ENCODE measurements around the gene PDE1C.

Gene PDE1C

DNA sequence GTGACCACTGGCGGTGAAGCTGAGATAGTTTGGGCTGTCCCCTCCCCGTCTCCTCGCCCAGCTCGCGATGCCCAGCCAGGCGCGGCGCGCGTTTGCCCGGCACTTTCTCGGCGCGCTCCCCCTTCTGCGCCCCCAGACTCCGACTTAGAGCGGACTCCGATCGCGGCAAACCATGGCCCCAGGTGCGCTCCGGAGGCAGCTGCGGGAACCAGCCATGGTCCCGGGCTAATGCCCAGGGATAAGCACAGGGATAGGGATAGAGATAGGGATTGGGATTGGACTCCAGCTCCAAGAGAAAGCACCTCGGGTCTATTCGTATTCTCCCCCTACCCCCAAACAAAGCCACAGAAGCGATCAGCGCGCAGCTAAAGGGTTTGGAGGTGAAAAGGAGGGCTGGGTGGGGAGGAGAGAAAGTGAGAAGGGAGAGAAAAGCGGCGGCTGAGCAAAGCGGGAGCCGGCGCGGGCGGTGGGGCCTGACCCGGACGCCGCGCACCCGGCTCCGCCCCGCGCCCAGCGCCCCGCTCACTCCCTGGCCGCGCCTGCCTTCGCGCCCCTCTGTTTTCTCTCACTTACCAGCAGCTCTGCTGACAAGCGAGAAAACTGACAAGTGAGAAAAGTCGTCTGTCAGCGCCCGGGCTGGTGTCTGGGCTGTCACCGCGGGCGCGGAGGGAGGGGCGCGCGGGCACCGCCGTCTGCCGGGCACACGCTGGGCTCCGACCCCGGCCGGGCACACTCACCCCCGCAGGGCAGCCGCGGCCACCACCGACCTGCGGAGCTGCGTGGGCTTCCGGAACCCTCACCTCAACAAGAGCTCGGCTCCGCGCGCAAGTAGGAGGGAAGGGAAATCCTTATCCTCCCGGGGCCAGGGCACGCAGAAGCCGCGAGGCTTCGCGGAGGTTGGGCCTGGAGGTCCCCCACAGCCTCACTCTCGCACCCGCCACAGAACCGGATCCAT lies at the start of gene PDE1C:
PDE1C (minus strand) TSS at position 2 of the 955 bp plus-strand sequence.
- no peaks in the 10 kb centered on the region for H3K36me3 ChIP-seq (ENCODE audit: control insufficient read depth in 1 of 2, insufficient read depth in 2 of 2, low read length in 2 of 2)
- H3K27ac ChIP-seq (ENCODE audit: low read length) = no peak within 1 kb of the TSS
- peak within 1 kb of the TSS; percentile 49 to 77 for H3K4me3 ChIP-seq (ENCODE audit: low read depth in 1 of 2, low read length in 2 of 2)
- peaks cover 5% of the 10 kb centered on the region for H3K27me3 ChIP-seq (ENCODE audit: low read depth, low read length)
- no peaks in the 10 kb centered on the region for H3K9me3 ChIP-seq (ENCODE audit: control insufficient read depth in 1 of 2, low read length in 2 of 2)
- peaks cover 0 to 13% of the 10 kb centered on the region in 2 donors for H3K4me1 ChIP-seq (ENCODE audit: control insufficient read depth in 1 of 2, insufficient read depth in 2 of 2, low read length in 2 of 2)

DNA sequence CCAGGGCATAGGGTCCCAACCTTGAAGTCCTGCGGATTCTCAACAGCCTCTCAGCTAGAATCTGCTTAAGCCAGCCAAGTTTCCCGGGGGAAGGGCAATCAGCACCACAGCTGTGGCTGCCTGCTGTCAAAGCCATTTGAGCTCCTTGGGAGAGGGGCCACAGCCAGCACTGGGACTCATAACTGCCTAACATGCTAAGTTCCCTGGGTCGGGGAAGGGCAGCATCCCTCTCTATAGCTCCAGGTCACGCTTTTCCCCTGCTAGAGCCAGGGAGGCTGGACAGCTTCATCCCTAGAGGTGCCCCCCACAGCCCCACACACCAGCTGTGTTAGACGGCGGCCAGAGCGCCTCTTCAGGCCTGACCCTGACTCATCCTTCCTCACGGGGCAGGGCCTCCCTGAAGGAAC lies 49.6 kb upstream of the PDE1C start:
- H3K9me3 ChIP-seq (ENCODE audit: control insufficient read depth in 1 of 2, low read length in 2 of 2) = peaks cover 0 to 5% of the 10 kb centered on the region in 2 donors
- no peak overlapping the region for H3K4me3 ChIP-seq (ENCODE audit: low read depth in 1 of 2, low read length in 2 of 2)
- H3K36me3 ChIP-seq (ENCODE audit: control insufficient read depth in 1 of 2, insufficient read depth in 2 of 2, low read length in 2 of 2) = no peaks in the 10 kb centered on the region
- H3K27ac ChIP-seq (ENCODE audit: low read length) = no peak overlapping the region
- no peaks in the 10 kb centered on the region for H3K27me3 ChIP-seq (ENCODE audit: low read depth, low read length)
- H3K4me1 ChIP-seq (ENCODE audit: control insufficient read depth in 1 of 2, insufficient read depth in 2 of 2, low read length in 2 of 2) = no peaks in the 10 kb centered on the region

DNA sequence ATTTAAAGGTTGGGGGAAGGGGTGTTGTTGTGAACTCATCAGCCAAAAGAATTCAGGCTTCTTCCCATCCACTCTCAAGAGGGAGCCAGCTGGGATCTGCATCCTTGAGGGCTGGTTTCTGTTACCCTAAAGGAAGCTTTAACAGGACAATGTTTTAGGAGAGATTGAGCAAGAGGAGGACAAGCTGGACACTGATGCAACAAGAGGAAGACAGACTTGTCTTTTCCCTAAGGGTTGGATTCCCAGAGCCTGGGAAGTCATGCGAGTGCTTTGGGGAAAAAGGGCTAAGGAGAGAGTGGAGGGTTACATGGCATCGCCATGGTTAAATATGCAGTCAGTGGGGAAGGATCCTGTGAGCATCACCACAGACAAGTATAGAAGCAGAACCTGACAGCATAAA lies 47.6 kb upstream of the PDE1C start:
- no peak overlapping the region for H3K4me3 ChIP-seq (ENCODE audit: low read depth in 1 of 2, low read length in 2 of 2)
- no peaks in the 10 kb centered on the region for H3K36me3 ChIP-seq (ENCODE audit: control insufficient read depth in 1 of 2, insufficient read depth in 2 of 2, low read length in 2 of 2)
- H3K9me3 ChIP-seq (ENCODE audit: control insufficient read depth in 1 of 2, low read length in 2 of 2) = peaks cover 0 to 7% of the 10 kb centered on the region in 2 donors
- H3K27ac ChIP-seq (ENCODE audit: low read length) = no peak overlapping the region
- H3K27me3 ChIP-seq (ENCODE audit: low read depth, low read length) = no peaks in the 10 kb centered on the region
- H3K4me1 ChIP-seq (ENCODE audit: control insufficient read depth in 1 of 2, insufficient read depth in 2 of 2, low read length in 2 of 2) = no peaks in the 10 kb centered on the region

DNA sequence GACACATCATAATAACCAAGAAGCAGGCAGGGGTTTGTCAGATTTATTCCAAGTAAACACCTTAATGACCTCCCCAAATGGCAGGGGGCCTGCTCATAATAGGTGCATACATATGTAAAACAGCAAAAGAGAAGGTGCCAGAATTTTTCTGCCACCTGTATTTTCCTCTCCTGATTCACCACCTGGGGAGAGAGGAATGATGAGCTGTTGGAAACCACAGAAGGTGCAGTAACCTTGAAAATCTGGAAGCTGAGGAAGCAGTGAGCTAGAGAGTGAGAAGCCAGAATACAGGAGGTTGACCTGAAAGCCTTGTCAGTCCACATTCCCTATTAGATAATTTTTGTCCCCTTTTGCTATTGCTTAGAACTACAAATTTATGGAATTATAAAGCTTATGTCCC lies 46.2 kb upstream of the PDE1C start:
- Histone ChIP-seq H3K36me3 (ENCODE audit: control insufficient read depth in 1 of 2, insufficient read depth in 2 of 2, low read length in 2 of 2) (no peaks in the 10 kb centered on the region), H3K4me1 (ENCODE audit: control insufficient read depth in 1 of 2, insufficient read depth in 2 of 2, low read length in 2 of 2) (no peaks in the 10 kb centered on the region), H3K4me3 (ENCODE audit: low read depth in 1 of 2, low read length in 2 of 2) (no peak overlapping the region), H3K27ac (ENCODE audit: low read length) (no peak overlapping the region), H3K9me3 (ENCODE audit: control insufficient read depth in 1 of 2, low read length in 2 of 2) (peaks cover 4 to 12% of the 10 kb centered on the region in 2 donors), H3K27me3 (ENCODE audit: low read depth, low read length) (no peaks in the 10 kb centered on the region)

DNA sequence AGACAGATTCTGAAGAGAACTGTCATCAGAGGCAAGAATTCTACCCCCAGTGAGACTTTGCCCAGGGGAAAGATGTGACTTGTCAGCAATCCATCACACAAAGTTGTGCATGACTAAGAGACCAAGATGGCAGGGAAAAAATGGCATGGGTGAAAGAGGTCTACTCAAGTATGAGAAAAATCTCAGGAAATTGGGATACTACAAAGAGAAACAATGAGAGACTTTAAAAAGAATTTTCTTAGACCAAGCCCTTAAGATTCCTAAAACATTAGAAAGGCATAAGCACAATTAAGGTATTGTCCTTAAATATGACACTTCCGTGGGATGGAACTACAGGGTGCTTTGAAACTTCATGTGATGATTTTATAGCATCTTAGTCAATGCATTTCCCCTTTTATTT lies 45.6 kb upstream of the PDE1C start:
- no peaks in the 10 kb centered on the region for H3K36me3 ChIP-seq (ENCODE audit: control insufficient read depth in 1 of 2, insufficient read depth in 2 of 2, low read length in 2 of 2)
- no peaks in the 10 kb centered on the region for H3K4me1 ChIP-seq (ENCODE audit: control insufficient read depth in 1 of 2, insufficient read depth in 2 of 2, low read length in 2 of 2)
- H3K27me3 ChIP-seq (ENCODE audit: low read depth, low read length) = no peaks in the 10 kb centered on the region
- H3K27ac ChIP-seq (ENCODE audit: low read length) = no peak overlapping the region
- H3K9me3 ChIP-seq (ENCODE audit: control insufficient read depth in 1 of 2, low read length in 2 of 2) = peaks cover 10 to 14% of the 10 kb centered on the region in 2 donors
- H3K4me3 ChIP-seq (ENCODE audit: low read depth in 1 of 2, low read length in 2 of 2) = no peak overlapping the region

DNA sequence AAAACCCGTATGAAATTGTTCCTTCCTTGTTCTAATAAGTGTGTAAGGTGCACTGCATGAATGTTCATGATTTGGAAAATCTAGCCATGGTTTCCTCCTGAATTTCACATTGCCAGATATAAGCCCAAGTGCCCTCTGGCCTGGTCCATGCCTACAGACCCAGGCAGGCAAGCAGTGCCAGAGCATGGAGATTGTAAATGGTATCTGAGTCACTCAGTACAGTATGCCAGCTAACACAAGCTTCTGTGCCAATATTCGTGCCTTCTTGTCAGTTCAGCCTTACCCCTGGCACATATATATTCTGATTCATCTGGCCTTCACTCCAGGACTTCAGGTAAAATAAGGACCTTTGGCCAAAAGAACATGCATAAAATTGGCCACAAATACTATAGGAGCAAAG lies 38.4 kb upstream of the PDE1C start:
- Histone ChIP-seq H3K4me1 (ENCODE audit: control insufficient read depth in 1 of 2, insufficient read depth in 2 of 2, low read length in 2 of 2) (no peaks in the 10 kb centered on the region), H3K9me3 (ENCODE audit: control insufficient read depth in 1 of 2, low read length in 2 of 2) (peaks cover 12 to 13% of the 10 kb centered on the region in 2 donors), H3K4me3 (ENCODE audit: low read depth in 1 of 2, low read length in 2 of 2) (no peak overlapping the region), H3K27ac (ENCODE audit: low read length) (no peak overlapping the region), H3K27me3 (ENCODE audit: low read depth, low read length) (no peaks in the 10 kb centered on the region), H3K36me3 (ENCODE audit: control insufficient read depth in 1 of 2, insufficient read depth in 2 of 2, low read length in 2 of 2) (no peaks in the 10 kb centered on the region)

DNA sequence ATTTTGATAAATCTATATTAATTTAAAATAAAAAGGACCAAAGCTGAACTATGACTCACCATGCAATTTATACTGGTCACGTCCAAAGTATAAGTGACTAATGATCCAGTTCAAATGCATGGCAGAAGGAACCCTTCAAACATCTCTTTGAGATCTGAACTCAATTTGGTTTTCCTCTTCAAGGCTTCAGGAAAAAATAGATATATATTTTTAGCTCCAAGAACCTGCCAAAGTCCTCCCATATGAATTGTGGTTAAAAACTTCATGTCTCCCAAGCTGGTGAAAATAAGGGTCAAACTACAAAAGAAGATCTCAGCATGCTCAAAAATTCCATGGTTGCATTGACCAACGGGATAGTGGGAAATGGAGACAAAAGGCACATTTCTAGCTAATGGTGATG lies 34.6 kb upstream of the PDE1C start:
- no peaks in the 10 kb centered on the region for H3K9me3 ChIP-seq (ENCODE audit: control insufficient read depth in 1 of 2, low read length in 2 of 2)

DNA sequence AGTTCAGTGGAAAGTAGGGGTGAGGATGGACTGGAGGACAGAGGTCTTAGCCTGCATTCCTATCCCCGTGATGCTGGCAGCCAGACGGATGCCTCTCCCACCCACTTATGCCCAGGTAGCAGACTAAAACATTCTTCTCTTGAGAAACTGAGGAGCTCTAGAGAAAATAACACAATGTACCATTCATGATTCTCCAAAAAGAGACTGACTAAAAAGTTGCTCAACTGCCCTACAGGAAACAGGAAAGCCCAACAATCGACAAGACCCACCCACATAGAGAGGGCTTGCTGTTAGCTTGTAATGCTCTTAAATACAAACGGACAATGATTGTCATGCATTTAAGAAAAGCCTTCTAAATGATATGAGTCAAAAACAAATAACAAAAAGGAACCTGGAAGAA lies 33.2 kb upstream of the PDE1C start:
- H3K4me1 ChIP-seq (ENCODE audit: control insufficient read depth in 1 of 2, insufficient read depth in 2 of 2, low read length in 2 of 2) = no peaks in the 10 kb centered on the region
- H3K27me3 ChIP-seq (ENCODE audit: low read depth, low read length) = no peaks in the 10 kb centered on the region
- no peaks in the 10 kb centered on the region for H3K9me3 ChIP-seq (ENCODE audit: control insufficient read depth in 1 of 2, low read length in 2 of 2)
- no peaks in the 10 kb centered on the region for H3K36me3 ChIP-seq (ENCODE audit: control insufficient read depth in 1 of 2, insufficient read depth in 2 of 2, low read length in 2 of 2)
- no peak overlapping the region for H3K27ac ChIP-seq (ENCODE audit: low read length)
- H3K4me3 ChIP-seq (ENCODE audit: low read depth in 1 of 2, low read length in 2 of 2) = no peak overlapping the region

More for the DNA sequence above, 34.6 kb upstream of the PDE1C start:
- H3K4me1 ChIP-seq (ENCODE audit: control insufficient read depth in 1 of 2, insufficient read depth in 2 of 2, low read length in 2 of 2) = no peaks in the 10 kb centered on the region
- H3K36me3 ChIP-seq (ENCODE audit: control insufficient read depth in 1 of 2, insufficient read depth in 2 of 2, low read length in 2 of 2) = no peaks in the 10 kb centered on the region
- H3K27ac ChIP-seq (ENCODE audit: low read length) = no peak overlapping the region
- no peaks in the 10 kb centered on the region for H3K27me3 ChIP-seq (ENCODE audit: low read depth, low read length)
- no peak overlapping the region for H3K4me3 ChIP-seq (ENCODE audit: low read depth in 1 of 2, low read length in 2 of 2)

DNA sequence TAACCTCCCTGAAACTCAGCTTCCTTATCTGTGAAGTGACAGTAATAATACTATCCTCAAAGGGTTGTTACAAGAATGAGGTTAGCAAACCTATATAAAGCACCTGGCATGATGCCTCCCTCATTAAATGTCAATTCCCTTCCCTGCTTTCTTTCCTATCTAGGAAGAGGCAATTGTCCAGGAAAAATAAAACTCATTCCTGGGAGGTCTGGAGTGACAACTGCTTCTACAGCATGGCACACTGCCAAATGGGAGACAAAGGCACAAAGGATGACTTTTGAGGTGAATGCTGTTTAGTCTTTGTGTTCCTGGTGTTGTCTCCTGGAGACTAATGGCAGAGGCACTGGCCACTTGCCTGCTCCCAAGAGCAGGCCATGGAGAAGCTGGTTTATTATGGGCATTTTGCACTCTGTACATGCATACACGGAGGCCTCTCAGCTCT lies 32.2 kb upstream of the PDE1C start:
- H3K9me3 ChIP-seq (ENCODE audit: control insufficient read depth in 1 of 2, low read length in 2 of 2) = no peaks in the 10 kb centered on the region
- no peaks in the 10 kb centered on the region for H3K27me3 ChIP-seq (ENCODE audit: low read depth, low read length)
- H3K36me3 ChIP-seq (ENCODE audit: control insufficient read depth in 1 of 2, insufficient read depth in 2 of 2, low read length in 2 of 2) = no peaks in the 10 kb centered on the region
- no peak overlapping the region for H3K4me3 ChIP-seq (ENCODE audit: low read depth in 1 of 2, low read length in 2 of 2)
- no peak overlapping the region for H3K27ac ChIP-seq (ENCODE audit: low read length)
- H3K4me1 ChIP-seq (ENCODE audit: control insufficient read depth in 1 of 2, insufficient read depth in 2 of 2, low read length in 2 of 2) = no peaks in the 10 kb centered on the region

DNA sequence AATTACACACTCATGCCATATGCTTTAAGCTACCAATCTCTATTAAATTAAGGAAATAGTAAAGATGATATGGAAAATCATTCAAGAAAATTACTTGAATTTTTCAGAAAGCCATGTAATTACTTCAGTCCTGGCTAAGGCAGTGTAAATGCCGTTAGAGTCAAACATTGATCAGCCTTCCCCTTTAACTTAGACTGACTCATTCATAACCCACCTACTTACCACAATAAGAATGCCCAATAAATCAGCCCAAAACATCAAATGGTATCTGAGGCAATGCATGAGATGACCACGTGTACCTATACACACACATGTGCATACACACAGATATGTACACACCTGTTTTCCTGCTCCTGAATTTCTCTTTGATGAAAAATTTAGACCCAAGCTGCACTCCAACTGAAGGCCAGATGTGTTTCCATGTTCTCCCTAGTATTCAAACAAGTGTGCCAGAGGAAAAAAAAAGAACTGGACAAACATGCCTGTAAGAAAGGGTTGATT lies 30.2 kb upstream of the PDE1C start:
- H3K27ac ChIP-seq (ENCODE audit: low read length) = no peak overlapping the region
- no peaks in the 10 kb centered on the region for H3K36me3 ChIP-seq (ENCODE audit: control insufficient read depth in 1 of 2, insufficient read depth in 2 of 2, low read length in 2 of 2)
- no peaks in the 10 kb centered on the region for H3K4me1 ChIP-seq (ENCODE audit: control insufficient read depth in 1 of 2, insufficient read depth in 2 of 2, low read length in 2 of 2)
- H3K27me3 ChIP-seq (ENCODE audit: low read depth, low read length) = no peaks in the 10 kb centered on the region
- no peak overlapping the region for H3K4me3 ChIP-seq (ENCODE audit: low read depth in 1 of 2, low read length in 2 of 2)
- H3K9me3 ChIP-seq (ENCODE audit: control insufficient read depth in 1 of 2, low read length in 2 of 2) = no peaks in the 10 kb centered on the region

DNA sequence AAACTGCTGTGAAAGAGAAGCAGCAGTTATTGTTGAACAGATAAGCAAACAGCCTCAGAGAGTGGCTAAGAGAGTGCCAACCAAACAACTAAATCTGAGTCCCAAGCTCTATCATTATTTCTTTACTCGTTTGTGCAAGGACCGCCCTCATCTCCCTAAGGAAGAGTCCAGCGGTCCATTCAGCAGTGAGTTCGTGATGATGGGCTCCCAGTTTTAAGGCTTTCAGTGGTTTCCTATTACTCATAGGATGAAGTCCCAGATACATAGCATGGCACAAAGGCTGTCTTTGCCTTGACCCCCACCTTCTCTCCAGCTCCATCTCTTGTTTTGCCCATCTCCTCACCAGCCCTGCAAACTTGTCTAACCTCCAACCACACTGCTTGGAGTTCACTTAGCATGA lies 24.3 kb upstream of the PDE1C start:
- Histone ChIP-seq H3K4me1 (ENCODE audit: control insufficient read depth in 1 of 2, insufficient read depth in 2 of 2, low read length in 2 of 2) (no peaks in the 10 kb centered on the region), H3K27ac (ENCODE audit: low read length) (no peak overlapping the region), H3K27me3 (ENCODE audit: low read depth, low read length) (no peaks in the 10 kb centered on the region), H3K36me3 (ENCODE audit: control insufficient read depth in 1 of 2, insufficient read depth in 2 of 2, low read length in 2 of 2) (no peaks in the 10 kb centered on the region), H3K4me3 (ENCODE audit: low read depth in 1 of 2, low read length in 2 of 2) (no peak overlapping the region), H3K9me3 (ENCODE audit: control insufficient read depth in 1 of 2, low read length in 2 of 2) (no peaks in the 10 kb centered on the region)

Measured in muscle layer of duodenum (tissue), 2 donors.